Chondrocyte (in vitro differentiated cells): Measurements from ENCODE around the gene EZR. TPM values are rescaled to one million over a fixed set of nuclear protein-coding genes. Genes with fewer than 3 reads are reported as not detected.

Experiments
- DNase-seq: peaks from one replicate; pipeline ENCODE4 v3.0.0; 2021; ENCODE audit warnings: mixed read lengths, low spot score
- H3K27ac Mint-ChIP-seq: one replicate; pipeline ENCODE4 v1.8.0; 2021; ENCODE audit warnings: mild to moderate bottlenecking, moderate library complexity, mixed read lengths; ENCODE audit not compliant: unreplicated experiment
- H3K27me3 Mint-ChIP-seq: 2 replicates; pipeline ENCODE4 v1.8.0; 2021; ENCODE audit warnings: low read depth, mixed read lengths
- H3K36me3 Mint-ChIP-seq: 2 replicates; pipeline ENCODE4 v1.8.0; 2021; ENCODE audit warnings: low read depth, mixed read lengths
- H3K4me1 Mint-ChIP-seq: 2 replicates; pipeline ENCODE4 v1.8.0; 2021; ENCODE audit warnings: low read depth, mild to moderate bottlenecking, mixed read lengths
- H3K4me3 Mint-ChIP-seq: one replicate; pipeline ENCODE4 v1.8.0; 2021; ENCODE audit warnings: mild to moderate bottlenecking, moderate library complexity, mixed read lengths; ENCODE audit not compliant: unreplicated experiment
- H3K9me3 Mint-ChIP-seq: 2 replicates; pipeline ENCODE4 v1.8.0; 2021; ENCODE audit warnings: low read depth, mixed read lengths
- CTCF ChIP-seq: fragments of 200-600 bp; sonication (generic); IDR thresholded peaks from 2 replicates; pipeline ENCODE4 v1.5.0; 2021; ENCODE audit warnings: antibody characterized with exemption, mild to moderate bottlenecking, moderate library complexity
- total RNA-seq: library from RNA; stranded (reverse); gene quantifications from 3 replicates; pipeline ENCODE4 v1.2.1, GENCODE V29; 2021

Gene EZR
- total RNA-seq, 1 donor from 2014 or later: 71.5 TPM

- Mint-ChIP-seq H3K4me1 (no peaks in the 10 kb centered on the region), H3K27me3 (no peaks in the 10 kb centered on the region), H3K36me3 (peaks cover 8% of the 10 kb centered on the region), H3K9me3 (no peaks in the 10 kb centered on the region), H3K4me3 (no peak overlapping the region), H3K27ac (no peak overlapping the region)
- DNase-seq: no peak
- no peak for TF ChIP-seq CTCF
These were observed 58.4 kb downstream of the EZR start for GRCh38 chr6:158760618-158761250.

DNA sequence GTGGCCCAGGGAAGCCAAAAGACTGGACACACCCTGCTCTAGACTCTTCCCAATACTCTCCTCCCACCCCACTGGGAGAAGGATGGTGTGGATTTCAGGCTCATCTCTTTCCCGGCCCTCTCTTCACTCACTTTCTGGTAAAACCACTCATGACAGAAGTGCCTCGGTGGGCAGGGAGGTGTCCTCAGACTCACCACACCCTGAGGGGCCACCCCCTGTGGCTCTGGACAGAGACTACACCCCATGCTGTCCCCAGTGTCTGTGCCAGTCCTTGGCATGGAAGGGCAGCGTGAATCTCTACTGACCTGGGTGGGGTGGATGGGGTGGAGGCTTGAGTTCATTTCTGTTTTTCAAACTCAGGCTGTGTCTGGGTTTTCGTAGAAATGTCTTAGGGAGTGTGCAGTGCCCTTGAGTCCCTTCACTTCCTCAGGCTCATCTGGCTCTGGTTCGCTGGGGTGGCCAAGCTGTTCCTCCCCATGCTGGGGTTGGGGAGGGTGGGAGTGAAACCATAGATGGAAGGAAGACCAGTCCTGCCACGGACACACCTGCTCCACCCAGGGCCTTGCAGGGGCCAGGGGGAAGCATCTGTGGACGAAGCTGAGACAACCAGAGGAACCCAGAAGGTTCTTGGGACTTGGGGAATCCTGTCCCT lies 59.1 kb downstream of the EZR start:
- H3K27me3 Mint-ChIP-seq: peaks cover 2% of the 10 kb centered on the region

DNA sequence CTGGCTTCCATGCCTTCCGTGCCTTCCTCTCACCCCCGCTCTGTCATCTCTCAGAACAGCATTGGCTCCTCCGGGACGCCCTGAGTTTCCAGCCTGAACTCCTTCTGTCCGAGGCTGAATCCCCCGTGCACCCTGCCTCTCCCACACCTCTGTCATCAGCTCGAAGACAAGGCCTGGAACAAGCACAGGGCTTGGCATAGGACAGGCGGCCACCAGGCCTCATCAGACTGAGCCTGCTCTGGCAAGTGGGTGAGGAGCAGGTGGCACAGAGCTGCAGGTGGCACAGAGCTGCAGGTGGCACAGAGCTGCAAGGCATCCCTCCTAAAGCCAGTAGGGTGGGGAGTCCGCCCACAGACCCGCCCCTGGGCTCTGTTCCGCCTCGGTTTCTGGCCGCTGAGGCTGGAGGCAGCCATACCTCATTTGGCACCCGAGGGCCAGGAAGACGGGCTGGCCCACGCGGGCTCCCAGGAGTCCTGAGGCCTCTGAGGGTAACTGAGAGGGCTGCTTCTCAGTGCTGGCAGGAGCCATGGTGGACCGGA lies 60.2 kb downstream of the EZR start:
- no peaks in the 10 kb centered on the region for H3K4me1 Mint-ChIP-seq
- no peak for DNase-seq
- no peak overlapping the region for H3K4me3 Mint-ChIP-seq
- H3K9me3 Mint-ChIP-seq: no peaks in the 10 kb centered on the region
- no peak for TF ChIP-seq CTCF
- H3K27me3 Mint-ChIP-seq: peaks cover 2% of the 10 kb centered on the region
- H3K27ac Mint-ChIP-seq: no peak overlapping the region
- peaks cover 4% of the 10 kb centered on the region for H3K36me3 Mint-ChIP-seq

More for the DNA sequence above, 59.1 kb downstream of the EZR start:
- H3K27ac Mint-ChIP-seq: no peak overlapping the region
- no peaks in the 10 kb centered on the region for H3K4me1 Mint-ChIP-seq
- no peak for DNase-seq
- no peaks in the 10 kb centered on the region for H3K9me3 Mint-ChIP-seq
- H3K36me3 Mint-ChIP-seq: peaks cover 7% of the 10 kb centered on the region
- TF ChIP-seq CTCF: no peak
- no peak overlapping the region for H3K4me3 Mint-ChIP-seq

- peaks cover 2% of the 10 kb centered on the region for H3K27me3 Mint-ChIP-seq
- peaks cover 2% of the 10 kb centered on the region for H3K36me3 Mint-ChIP-seq
- TF ChIP-seq CTCF: no peak
- no peaks in the 10 kb centered on the region for H3K4me1 Mint-ChIP-seq
- H3K27ac Mint-ChIP-seq: no peak overlapping the region
- no peaks in the 10 kb centered on the region for H3K9me3 Mint-ChIP-seq
- no peak overlapping the region for H3K4me3 Mint-ChIP-seq
- no peak for DNase-seq
These were observed 60.7 kb downstream of the EZR start for GRCh38 chr6:158758451-158758860.

GRCh38 chr6:158757753-158758090 lies 61.4 kb downstream of the EZR start:
- H3K27ac Mint-ChIP-seq: no peak overlapping the region
- DNase-seq: no peak

More at GRCh38 chr6:158757753-158758090, 61.4 kb downstream of the EZR start:
- H3K4me1 Mint-ChIP-seq: no peaks in the 10 kb centered on the region
- H3K27me3 Mint-ChIP-seq: peaks cover 2% of the 10 kb centered on the region
- no peak overlapping the region for H3K4me3 Mint-ChIP-seq
- no peak for TF ChIP-seq CTCF
- H3K36me3 Mint-ChIP-seq: peaks cover under 1% of the 10 kb centered on the region
- no peaks in the 10 kb centered on the region for H3K9me3 Mint-ChIP-seq
